GM18870 (cell line): ENCODE measurements around the gene SSPN.

Experiments used
- ATAC-seq: cut with Tn5 transposase; IDR thresholded peaks from one replicate; pipeline ENCODE4 v1.9.1; 2021; ENCODE audit warnings: moderate library complexity; ENCODE audit not compliant: unreplicated experiment

The SSPN gene

GRCh38 chr12:26185532-26186320 lies 9.6 kb upstream of the SSPN start:
- ATAC-seq = no peak

GRCh38 chr12:26187014-26187798 lies 8.2 kb upstream of the SSPN start:
- no peak for ATAC-seq

GRCh38 chr12:26188127-26188526 lies 7.2 kb upstream of the SSPN start:
- no peak for ATAC-seq

- no peak for ATAC-seq
Measured at GRCh38 chr12:26188641-26189040, 6.7 kb upstream of the SSPN start.

GRCh38 chr12:26192142-26192541 lies 3.2 kb upstream of the SSPN start:
- no peak for ATAC-seq

DNA sequence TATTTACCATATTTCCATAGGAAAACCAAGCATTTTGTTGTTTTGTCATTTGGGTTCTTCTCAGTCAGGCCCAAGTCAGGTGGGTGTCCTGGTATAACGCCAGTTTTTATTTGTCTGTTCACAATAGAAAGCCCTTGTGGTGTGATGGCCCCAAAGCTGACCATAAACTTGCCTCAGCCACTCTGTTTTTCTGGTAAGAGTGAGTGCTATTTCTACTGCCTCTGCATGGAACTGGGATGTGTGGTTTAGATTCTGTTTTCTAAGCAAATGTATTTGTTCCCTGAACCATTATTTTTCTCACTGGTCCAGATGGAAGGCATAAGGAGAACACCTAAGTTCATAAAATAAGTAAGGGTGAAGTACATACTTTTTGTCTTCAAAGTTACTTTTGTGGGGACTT lies 1.8 kb upstream of the SSPN start:
- no peak for ATAC-seq

- ATAC-seq = no peak
Measured at GRCh38 chr12:26195641-26196420, 458 bp downstream of the SSPN start.

GRCh38 chr12:26196421-26196716 lies 996 bp downstream of the SSPN start:
- no peak for ATAC-seq

DNA sequence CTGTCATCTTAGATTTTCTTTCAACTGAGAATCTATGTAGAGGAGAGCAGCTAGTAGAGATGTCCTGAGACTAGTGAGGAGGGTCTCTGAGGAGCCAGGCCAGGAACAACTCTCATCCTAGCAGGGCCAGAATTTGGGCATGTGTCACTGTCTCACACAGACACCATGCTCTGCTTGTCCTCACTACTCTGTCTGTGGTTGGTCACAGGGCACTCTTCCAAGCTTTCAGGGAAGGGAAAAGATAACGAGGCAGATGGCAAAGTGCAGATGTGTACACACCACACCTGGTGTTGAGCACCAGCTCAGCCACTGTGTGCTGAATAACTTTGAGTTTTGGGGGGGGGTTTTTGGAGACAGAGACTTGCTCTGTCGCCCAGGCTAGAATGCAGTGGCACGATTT lies 2.5 kb downstream of the SSPN start:
- no peak for ATAC-seq

DNA sequence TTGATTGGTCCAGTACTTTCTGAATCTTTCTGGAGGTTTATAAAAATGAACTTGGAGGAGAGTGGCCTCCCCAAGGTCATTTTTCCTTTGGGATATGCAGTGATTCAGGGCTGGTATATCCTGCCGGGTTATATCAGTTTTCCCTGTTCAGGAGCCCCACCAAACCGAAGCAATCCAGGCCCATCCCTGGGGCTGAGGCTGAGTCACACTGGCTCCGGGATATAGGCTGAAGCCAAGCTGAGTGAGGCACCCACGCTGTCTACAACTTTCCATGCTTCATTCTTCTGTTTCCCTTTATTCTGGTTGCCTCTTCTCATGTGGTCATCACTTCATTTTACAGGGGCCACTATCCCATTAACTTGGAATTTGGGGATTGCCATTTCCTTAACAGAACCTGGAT lies 3.4 kb downstream of the SSPN start:
- ATAC-seq = no peak

DNA sequence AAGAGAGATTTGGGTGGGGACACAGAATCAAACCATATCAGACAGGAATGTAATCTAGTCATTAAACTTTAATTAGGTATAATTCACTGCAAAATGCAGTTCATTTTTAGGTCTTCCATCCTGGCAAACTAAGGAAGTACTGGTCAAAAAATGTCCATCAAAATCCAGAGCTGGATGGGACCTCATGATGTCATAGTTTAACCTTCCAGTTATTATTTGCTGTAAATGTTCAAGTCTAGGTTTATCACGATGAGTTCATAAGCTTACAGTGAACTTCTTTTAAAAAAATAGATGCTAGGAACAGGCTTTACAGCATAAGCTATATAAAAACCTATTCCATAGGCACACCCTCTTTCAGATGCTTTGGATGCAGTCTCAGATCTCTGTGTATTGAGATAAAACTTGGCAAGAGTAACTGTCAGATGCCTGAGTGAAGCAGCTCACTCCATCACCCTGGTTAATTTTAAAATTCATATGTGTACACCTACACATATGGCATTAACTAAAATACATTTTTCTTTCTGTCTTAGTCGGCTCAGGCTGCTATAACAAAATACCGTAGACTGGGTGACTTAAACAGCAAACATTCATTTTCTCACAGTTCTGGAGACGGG lies 7.9 kb downstream of the SSPN start:
- ATAC-seq = no peak

- no peak for ATAC-seq
Measured at GRCh38 chr12:26204612-26205289, 9.4 kb downstream of the SSPN start.

DNA sequence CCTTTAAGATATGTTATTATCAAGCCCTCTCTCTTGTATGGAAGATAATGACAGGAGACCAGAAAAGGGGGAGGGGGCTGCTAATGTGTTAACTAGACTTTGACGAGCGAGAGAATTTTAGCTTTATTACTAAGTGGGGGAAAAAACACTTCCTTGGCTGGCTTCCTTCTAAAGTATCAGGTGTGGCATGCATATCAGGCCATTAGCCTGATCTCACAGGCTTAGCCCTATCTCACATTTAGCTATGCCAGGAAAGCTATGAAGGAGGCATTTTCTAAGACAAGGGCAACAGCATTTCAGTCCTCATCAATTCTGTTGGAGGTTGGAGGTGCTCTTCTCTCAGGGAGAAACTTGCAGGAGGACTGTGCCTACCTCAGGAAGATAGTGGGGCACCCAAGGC lies 9.9 kb downstream of the SSPN start:
- ATAC-seq = no peak

- ATAC-seq = no peak
Measured at GRCh38 chr12:26205941-26206340, 10.6 kb downstream of the SSPN start.

DNA sequence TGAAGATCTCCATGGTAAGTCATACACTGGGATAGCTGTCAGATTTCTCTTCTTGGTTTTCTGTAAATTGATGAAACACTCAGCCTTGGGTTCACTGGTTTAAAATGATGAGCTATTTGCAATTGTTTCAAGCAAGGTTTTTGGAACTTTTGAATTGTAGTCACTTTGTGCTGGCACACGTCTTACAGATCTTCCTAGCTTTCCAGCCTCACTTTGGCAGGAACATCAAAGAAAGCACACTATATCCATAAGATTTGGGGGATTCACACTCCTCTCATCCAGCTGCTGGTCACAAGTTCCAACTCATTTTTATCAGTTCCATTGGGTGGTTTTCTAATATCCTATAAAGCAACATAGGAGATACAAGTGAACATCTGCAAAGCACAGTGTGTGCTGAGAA lies 16.0 kb downstream of the SSPN start:
- ATAC-seq = no peak

- ATAC-seq = no peak
Measured at GRCh38 chr12:26212396-26212795, 17.0 kb downstream of the SSPN start.

DNA sequence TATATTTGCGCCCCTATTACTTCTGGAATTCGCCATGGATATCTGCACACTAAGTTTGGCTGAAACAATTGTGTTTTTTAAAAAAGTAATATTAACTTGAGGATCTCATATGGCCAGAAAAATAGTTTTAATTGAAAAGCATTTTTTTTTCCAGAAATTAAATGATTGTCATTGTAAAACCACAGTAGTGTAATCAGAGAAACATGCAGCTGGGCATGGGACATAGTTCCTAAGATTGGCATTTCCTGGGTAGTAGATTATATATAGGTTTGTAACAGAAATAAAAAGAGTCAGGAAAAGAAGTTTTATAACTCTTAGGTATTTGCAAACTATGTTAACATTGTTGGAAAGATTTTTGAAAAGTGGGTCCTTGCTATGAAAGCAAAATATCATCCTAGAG lies 17.6 kb downstream of the SSPN start:
- no peak for ATAC-seq

GRCh38 chr12:26214121-26214520 lies 18.7 kb downstream of the SSPN start:
- no peak for ATAC-seq

GRCh38 chr12:26219736-26220135 lies 24.4 kb downstream of the SSPN start:
- no peak for ATAC-seq

DNA sequence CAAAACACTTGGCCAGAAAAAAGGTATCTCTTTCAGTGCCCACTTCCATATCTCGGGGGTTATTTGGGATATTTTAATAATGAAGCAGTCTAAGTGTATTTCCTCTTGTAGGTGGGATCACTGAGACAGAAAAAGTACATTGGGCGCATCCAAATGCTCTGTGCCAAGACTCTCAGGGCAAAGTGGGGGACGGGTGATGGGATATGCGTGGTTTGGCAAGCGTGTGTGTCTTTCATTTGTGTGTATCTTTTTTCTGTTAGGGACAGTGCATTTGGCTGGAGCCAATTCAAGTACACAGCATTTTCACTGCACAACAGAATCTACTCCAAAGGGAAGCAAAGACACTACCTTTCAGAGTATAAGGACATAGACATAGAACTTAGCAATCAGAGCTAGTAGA lies 29.3 kb downstream of the SSPN start:
- no peak for ATAC-seq

DNA sequence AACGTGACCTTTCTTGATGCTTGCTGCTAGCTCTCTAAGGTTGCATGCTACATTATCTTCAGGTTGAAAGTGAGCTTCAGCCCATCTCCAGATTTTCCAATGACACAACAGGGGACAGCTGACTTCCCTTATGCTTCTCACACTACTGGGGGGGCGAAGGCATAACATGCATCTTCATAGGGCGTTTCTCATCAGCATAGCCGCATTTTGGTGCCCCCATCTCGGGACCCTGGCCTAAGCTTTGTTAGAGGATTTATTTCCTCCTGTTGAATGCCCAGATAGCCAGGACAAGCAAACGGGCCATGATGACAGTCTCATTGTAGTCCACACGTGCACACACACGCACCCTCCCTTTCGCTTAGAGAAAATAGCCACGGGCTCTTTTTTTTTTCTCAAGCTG lies 30.7 kb downstream of the SSPN start:
- no peak for ATAC-seq
